ENCODE results near the gene PDE4B. TPM values are rescaled to one million over a fixed set of nuclear protein-coding genes. Genes with fewer than 3 reads are reported as not detected.

Gene PDE4B
- total RNA-seq, 1 experiment from 2014 or later, result 3.3 TPM

- CTCF ChIA-PET, result interaction anchor here (0.6 to 28.2 kb wide), 31 partner anchors 8 to 473 kb away, joined by 3 to 687 read pairs (median 4); no protein-coding TSS in a partner anchor
- no TSS peak for BruUV-seq (replicated peaks)
Observed at GRCh38 chr1:66253330-66253921, 460.7 kb downstream of the PDE4B start.

GRCh38 chr1:66254785-66255184, 462.1 kb downstream of the PDE4B start:
- peaks cover 28% of the 10 kb centered on the region for H3K4me1 Mint-ChIP-seq (ENCODE audit: insufficient read depth, unreplicated experiment)
- DNase-seq (ENCODE audit: unreplicated experiment), result no peak
- no peak overlapping the region for H3K27ac Mint-ChIP-seq (ENCODE audit: low read depth, unreplicated experiment)
- ChIA-PET POLR2A (interaction anchor here (1.5 to 4.3 kb wide), 3 partner anchors 77 to 192 kb away, joined by 5 to 23 read pairs (median 6); no protein-coding TSS in a partner anchor), CTCF (interaction anchor here (0.7 to 28.2 kb wide), 11 partner anchors 12 to 470 kb away, joined by 3 to 687 read pairs (median 4); no protein-coding TSS in a partner anchor)
- H3K36me3 Mint-ChIP-seq (ENCODE audit: insufficient read depth, unreplicated experiment), result peaks cover 6% of the 10 kb centered on the region
- H3K27me3 Mint-ChIP-seq (ENCODE audit: insufficient read depth, unreplicated experiment), result no peaks in the 10 kb centered on the region
- BruUV-seq (replicated peaks), result no TSS peak
- H3K4me3 Mint-ChIP-seq (ENCODE audit: unreplicated experiment), result no peak overlapping the region
- TF ChIP-seq, protein P1, sequence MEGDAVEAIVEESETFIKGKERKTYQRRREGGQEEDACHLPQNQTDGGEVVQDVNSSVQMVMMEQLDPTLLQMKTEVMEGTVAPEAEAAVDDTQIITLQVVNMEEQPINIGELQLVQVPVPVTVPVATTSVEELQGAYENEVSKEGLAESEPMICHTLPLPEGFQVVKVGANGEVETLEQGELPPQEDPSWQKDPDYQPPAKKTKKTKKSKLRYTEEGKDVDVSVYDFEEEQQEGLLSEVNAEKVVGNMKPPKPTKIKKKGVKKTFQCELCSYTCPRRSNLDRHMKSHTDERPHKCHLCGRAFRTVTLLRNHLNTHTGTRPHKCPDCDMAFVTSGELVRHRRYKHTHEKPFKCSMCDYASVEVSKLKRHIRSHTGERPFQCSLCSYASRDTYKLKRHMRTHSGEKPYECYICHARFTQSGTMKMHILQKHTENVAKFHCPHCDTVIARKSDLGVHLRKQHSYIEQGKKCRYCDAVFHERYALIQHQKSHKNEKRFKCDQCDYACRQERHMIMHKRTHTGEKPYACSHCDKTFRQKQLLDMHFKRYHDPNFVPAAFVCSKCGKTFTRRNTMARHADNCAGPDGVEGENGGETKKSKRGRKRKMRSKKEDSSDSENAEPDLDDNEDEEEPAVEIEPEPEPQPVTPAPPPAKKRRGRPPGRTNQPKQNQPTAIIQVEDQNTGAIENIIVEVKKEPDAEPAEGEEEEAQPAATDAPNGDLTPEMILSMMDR (IDR thresholded peaks at IDR 0.05; ENCODE audit: unreplicated experiment), result no peak
- intact Hi-C loops (cut with micrococcal nuclease), result loop anchor here (5.0 kb wide), 1 partner anchor 308 kb away; no protein-coding TSS in a partner anchor
- no peaks in the 10 kb centered on the region for H3K9me3 Mint-ChIP-seq (ENCODE audit: unreplicated experiment)

More at GRCh38 chr1:66253330-66253921, 460.7 kb downstream of the PDE4B start:
- H3K9me3 Mint-ChIP-seq (ENCODE audit: unreplicated experiment), result no peaks in the 10 kb centered on the region
- H3K4me3 Mint-ChIP-seq (ENCODE audit: unreplicated experiment), result no peak overlapping the region
- peaks cover 32% of the 10 kb centered on the region for H3K4me1 Mint-ChIP-seq (ENCODE audit: insufficient read depth, unreplicated experiment)
- intact Hi-C loops (cut with micrococcal nuclease), result loop anchor here (1.0 to 5.0 kb wide), 4 partner anchors 193 to 473 kb away; no protein-coding TSS in a partner anchor
- H3K36me3 Mint-ChIP-seq (ENCODE audit: insufficient read depth, unreplicated experiment), result peaks cover 6% of the 10 kb centered on the region
- POLR2A ChIA-PET, result interaction anchor here (0.6 to 4.3 kb wide), 4 partner anchors 78 to 193 kb away, joined by 5 to 23 read pairs (median 6); no protein-coding TSS in a partner anchor
- no peaks in the 10 kb centered on the region for H3K27me3 Mint-ChIP-seq (ENCODE audit: insufficient read depth, unreplicated experiment)
- DNase-seq (ENCODE audit: unreplicated experiment), result peak; percentile 77
- TF ChIP-seq, protein P1 (IDR thresholded peaks at IDR 0.05; ENCODE audit: unreplicated experiment), result peak; percentile 77
- H3K27ac Mint-ChIP-seq (ENCODE audit: low read depth, unreplicated experiment), result no peak overlapping the region

DNA sequence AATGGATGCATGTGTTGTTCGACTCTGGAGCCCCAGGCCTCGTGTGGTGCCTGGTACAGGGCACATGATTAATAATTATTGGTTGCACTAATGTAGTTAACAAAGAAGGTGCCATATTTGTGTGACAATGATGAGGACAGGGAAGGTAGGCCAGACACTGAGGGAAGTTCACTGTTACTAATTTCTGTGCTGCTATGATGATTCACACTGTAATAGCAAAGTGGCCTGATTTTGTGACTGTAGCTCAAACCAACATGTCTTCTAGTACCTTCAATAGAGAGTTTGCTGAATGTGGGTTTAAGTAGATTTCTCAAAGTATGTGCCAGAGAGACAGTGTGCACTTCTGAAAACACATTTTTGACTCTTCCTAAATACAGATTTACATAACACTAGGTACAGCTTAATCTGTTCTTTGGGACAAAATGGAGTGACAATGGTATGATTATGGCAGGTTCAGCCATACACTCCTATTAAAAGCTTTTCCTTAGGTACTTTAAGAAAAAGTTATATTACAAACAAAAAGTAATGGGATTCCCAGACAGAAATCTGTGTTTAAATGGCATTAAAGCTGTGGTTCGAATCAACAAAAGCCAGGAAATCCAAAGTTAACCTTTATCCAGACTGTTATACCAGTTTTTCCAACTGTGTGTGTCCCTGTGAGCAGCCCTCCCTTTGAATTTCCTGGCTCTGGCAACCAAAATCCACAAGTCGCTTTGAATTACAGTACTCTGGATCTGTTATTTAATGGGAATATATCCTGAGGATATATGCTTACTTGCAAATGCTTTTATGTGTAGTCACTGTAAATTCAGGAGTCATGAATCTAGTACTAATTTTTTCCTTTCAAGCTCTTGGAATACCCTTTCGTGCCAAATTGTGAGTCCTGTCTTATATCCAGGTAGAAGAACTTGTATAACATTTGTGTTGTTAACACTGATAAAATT, 464.2 kb downstream of the PDE4B start:
- intact Hi-C loops (cut with micrococcal nuclease), result no loop called here
- POLR2A ChIA-PET, result interaction anchor here (0.6 to 3.1 kb wide), 7 partner anchors 11 to 194 kb away, joined by 3 to 20 read pairs (median 5); no protein-coding TSS in a partner anchor

More for the DNA sequence above, 464.2 kb downstream of the PDE4B start:
- Mint-ChIP-seq H3K9me3 (ENCODE audit: unreplicated experiment) (no peaks in the 10 kb centered on the region), H3K4me3 (ENCODE audit: unreplicated experiment) (no peak overlapping the region), H3K27me3 (ENCODE audit: insufficient read depth, unreplicated experiment) (no peaks in the 10 kb centered on the region), H3K27ac (ENCODE audit: low read depth, unreplicated experiment) (no peak overlapping the region), H3K4me1 (ENCODE audit: insufficient read depth, unreplicated experiment) (peaks cover 34% of the 10 kb centered on the region), H3K36me3 (ENCODE audit: insufficient read depth, unreplicated experiment) (peaks cover 6% of the 10 kb centered on the region)
- CTCF ChIA-PET, result interaction anchor here (0.6 to 28.2 kb wide), 16 partner anchors 8 to 1090 kb away, joined by 3 to 687 read pairs (median 4); no protein-coding TSS in a partner anchor
- BruUV-seq (replicated peaks), result no TSS peak
- no peak for DNase-seq (ENCODE audit: unreplicated experiment)
- TF ChIP-seq, protein P1 (IDR thresholded peaks at IDR 0.05; ENCODE audit: unreplicated experiment), result no peak

Data from MCF 10A (cell line).